ENCODE measurements around the gene B9D1.

The B9D1 gene

DNA sequence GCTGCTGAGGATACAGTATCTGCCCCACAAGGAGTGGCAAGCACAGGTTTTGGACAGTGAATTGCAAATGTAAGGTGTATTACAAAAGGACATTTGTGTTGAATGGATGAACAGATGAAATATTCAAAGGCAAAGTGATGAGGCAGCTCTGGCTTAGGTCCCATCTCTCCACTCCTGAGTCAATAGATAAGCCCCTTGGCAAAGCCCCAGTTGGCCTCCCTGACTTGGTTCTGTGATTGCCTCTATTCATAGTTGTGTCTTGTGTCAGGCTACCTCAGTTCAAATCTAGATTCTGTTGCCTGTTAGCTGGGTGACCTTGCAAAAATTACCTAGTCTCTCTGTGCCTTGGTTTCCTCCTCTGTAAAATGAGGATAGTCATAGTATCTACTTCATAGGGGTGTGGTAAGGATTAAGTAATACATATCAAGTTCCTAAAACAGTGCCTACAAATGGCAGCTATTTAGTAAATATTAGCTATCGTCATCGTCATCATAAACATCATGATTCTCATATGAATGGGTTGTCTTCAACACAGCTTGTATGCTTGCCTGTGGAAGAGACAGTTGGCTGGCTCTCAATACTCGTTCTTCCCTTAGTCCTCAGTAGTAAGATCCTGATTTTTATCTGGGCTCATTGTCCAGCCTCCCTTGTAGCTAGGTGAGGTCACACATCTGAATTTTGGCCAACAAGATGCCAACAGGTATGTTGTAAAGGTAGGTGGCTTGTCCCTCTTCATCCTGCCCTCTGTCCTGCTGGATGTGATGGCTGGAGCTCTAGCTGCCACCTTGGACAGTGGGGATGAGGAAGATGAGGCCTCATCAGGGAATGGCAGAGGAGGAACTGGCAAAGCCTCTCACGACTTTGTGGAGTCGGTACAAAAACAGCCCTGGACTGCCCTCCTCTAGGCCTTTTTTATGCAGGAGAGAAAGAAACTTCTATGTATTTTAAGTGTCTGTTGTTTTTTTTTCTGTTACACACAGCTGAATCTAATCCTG lies 26.6 kb upstream of the B9D1 start:
- in situ Hi-C loops (cut with HindIII; ENCODE audit: low sequenced_read_pairs): no loop called here

- in situ Hi-C loops (cut with HindIII; ENCODE audit: low sequenced_read_pairs): no loop called here
Measured at GRCh38 chr17:19387921-19388521, 25.5 kb upstream of the B9D1 start.

DNA sequence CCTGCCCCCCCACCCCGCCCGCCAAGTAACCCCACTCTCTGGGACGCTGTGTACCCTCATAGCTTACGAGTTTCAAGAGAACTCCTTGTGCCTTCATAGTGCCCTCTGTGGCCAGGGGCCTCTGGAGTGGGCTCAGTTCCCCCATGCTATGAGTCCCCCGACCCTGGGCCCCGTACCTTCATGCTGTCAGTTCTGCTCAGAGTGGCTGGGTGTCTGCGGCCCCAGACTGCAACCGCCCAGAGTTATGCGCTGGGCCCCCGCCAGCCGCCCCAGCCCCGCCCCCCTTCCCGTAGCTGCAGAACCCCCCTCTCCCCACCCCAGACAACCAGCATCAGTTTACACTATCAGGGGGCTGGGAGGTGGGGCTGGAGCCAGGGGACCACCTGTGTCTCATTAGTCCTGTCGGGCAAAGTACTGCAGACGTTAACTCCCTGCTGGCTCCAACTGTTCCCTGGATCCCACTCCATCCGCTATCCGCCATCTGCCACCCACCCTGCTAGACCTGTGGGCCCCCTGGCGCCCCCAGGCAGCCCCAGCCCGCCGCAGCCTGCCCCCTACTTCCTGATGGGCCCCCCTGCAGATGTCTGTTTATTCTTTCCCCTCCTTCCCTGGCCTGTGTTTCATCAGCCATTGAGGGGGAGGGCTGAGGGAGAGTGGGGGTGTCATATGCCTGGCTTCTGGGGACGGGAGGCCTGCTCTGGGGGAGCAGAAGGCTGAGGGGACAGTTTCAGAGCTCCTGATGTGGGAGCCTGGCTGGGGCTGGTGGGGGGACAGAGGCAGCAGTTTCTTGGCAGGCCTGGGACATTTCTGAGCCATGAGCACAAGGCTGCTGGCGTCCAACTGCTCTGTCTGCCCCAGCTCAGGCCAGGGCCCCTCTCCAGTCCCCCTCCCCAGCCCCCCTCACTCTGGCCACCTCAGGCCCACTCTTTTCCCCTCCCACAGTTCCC lies 24.7 kb upstream of the B9D1 start, which contains the start of gene MFAP4:
Gene MFAP4 (minus strand): TSS at position 217 of the 947 bp plus-strand sequence. CDS start 35 bp downstream, at position 182.
- in situ Hi-C loops (cut with HindIII; ENCODE audit: low sequenced_read_pairs): no loop called here

- in situ Hi-C loops (cut with HindIII; ENCODE audit: low sequenced_read_pairs): no loop called here
Measured at GRCh38 chr17:19386051-19386929, 23.8 kb upstream of the B9D1 start.

DNA sequence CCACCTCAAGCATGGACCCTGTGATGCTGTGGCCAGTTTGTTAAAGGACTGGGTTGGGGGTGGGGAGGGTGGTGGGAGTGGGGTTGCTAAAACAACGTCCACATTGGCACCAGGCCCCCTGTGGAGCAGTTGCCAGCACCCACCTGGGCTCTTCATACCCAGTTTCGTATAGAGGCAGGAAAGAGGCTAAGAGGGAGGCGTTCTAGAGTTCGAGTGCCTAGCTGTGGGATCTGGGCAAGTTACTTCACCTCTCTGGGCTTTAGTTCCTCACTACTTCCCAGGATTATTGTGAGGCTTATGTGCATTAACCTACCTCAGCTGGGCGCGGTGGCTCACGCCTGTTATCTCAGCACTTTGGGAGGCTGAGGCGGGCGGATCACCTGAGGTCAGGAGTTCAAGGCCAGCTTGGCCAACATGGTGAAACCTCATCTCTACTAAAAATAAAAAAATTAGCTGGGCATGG lies 23.0 kb upstream of the B9D1 start:
- in situ Hi-C loops (cut with HindIII; ENCODE audit: low sequenced_read_pairs): no loop called here

GRCh38 chr17:19384723-19385391 lies 22.3 kb upstream of the B9D1 start:
- in situ Hi-C loops (cut with HindIII; ENCODE audit: low sequenced_read_pairs): no loop called here

- in situ Hi-C loops (cut with HindIII; ENCODE audit: low sequenced_read_pairs): no loop called here
Measured at GRCh38 chr17:19383681-19384470, 21.4 kb upstream of the B9D1 start.

GRCh38 chr17:19382531-19383444 lies 20.3 kb upstream of the B9D1 start:
- in situ Hi-C loops (cut with HindIII; ENCODE audit: low sequenced_read_pairs): no loop called here

DNA sequence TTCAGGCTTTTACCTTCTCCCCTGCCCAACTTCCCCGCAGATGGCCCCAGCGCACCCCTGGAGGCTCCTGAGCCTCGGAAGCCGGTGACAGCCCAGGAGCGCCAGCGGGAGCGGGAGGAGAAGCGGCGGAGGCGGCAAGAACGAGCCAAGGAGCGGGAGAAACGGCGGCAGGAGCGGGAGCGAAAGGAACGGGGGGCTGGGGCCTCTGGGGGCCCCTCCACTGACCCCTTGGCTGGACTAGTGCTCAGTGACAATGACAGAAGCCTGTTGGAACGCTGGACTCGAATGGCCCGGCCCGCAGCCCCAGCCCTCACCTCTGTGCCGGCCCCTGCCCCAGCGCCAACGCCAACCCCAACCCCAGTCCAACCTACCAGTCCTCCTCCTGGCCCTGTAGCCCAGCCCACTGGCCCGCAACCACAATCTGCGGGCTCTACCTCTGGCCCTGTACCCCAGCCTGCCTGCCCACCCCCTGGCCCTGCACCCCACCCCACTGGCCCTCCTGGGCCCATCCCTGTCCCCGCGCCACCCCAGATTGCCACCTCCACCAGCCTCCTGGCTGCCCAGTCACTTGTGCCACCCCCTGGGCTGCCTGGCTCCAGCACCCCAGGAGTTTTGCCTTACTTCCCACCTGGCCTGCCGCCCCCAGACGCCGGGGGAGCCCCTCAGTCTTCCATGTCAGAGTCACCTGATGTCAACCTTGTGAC lies 19.4 kb upstream of the B9D1 start:
- in situ Hi-C loops (cut with HindIII; ENCODE audit: low sequenced_read_pairs): no loop called here

- in situ Hi-C loops (cut with HindIII; ENCODE audit: low sequenced_read_pairs): no loop called here
Measured at GRCh38 chr17:19381361-19381740, 18.8 kb upstream of the B9D1 start.

GRCh38 chr17:19380481-19381301 lies 18.2 kb upstream of the B9D1 start:
- in situ Hi-C loops (cut with HindIII; ENCODE audit: low sequenced_read_pairs): no loop called here

GRCh38 chr17:19379361-19380065 lies 17.0 kb upstream of the B9D1 start:
- in situ Hi-C loops (cut with HindIII; ENCODE audit: low sequenced_read_pairs): no loop called here

GRCh38 chr17:19378416-19379360 lies 16.2 kb upstream of the B9D1 start, which contains the start of gene MAPK7:
Gene MAPK7, plus strand, starts transcription at chr17:19378498. Its CDS starts 403 bp downstream, at chr17:19378901.
- in situ Hi-C loops (cut with HindIII; ENCODE audit: low sequenced_read_pairs): no loop called here
